Testis (tissue), 2 donors: ENCODE measurements around the gene ARID5B.

Experiments
- POLR2A ChIP-seq: fragments of 450-650 bp; IDR thresholded peaks from one replicate; pipeline ENCODE4 v1.6.1; 2017; ENCODE audit warnings: antibody characterized with exemption, mild to moderate bottlenecking, moderate library complexity
- TF ChIP-seq, protein P1 (sequence below), 3 experiments: fragments of 450-650 bp in 2 of 3; fragments of 200-600 bp in 1 of 3; sonication (generic) in 1 of 3; IDR thresholded peaks; one replicate each; pipeline ENCODE4 v1.5.1; 2016 to 2019; ENCODE audit warnings: antibody characterized with exemption in 3 of 3, mild to moderate bottlenecking in 2 of 3, moderate library complexity in 1 of 3

DNA sequence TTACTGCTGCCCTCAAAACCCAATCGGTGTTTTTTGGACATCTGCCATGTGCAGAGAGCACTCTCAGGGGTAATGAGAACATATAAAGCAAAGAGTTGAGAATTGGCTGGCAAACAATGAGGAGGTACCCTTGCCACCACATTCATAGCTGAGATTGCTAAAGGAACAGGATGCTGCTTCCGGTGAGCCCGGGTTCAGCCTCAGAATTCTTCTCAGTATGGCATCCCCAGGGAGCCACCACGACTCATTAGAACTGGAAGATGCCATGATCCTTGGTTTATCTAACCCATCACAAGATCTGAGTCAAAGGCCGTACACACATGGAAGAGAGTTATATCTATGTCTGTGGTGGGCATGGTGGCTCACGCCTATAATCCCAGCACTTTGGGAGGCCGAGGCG is 174.4 kb downstream of the ARID5B start:
- TF ChIP-seq, protein P1, sequence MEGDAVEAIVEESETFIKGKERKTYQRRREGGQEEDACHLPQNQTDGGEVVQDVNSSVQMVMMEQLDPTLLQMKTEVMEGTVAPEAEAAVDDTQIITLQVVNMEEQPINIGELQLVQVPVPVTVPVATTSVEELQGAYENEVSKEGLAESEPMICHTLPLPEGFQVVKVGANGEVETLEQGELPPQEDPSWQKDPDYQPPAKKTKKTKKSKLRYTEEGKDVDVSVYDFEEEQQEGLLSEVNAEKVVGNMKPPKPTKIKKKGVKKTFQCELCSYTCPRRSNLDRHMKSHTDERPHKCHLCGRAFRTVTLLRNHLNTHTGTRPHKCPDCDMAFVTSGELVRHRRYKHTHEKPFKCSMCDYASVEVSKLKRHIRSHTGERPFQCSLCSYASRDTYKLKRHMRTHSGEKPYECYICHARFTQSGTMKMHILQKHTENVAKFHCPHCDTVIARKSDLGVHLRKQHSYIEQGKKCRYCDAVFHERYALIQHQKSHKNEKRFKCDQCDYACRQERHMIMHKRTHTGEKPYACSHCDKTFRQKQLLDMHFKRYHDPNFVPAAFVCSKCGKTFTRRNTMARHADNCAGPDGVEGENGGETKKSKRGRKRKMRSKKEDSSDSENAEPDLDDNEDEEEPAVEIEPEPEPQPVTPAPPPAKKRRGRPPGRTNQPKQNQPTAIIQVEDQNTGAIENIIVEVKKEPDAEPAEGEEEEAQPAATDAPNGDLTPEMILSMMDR (IDR thresholded peaks at IDR 0.05): no peak
- no peak for TF ChIP-seq POLR2A
